A549 (cell line): ENCODE data around the gene USP46.

Source experiments
- BHLHE40 ChIP-seq: IDR thresholded peaks from 2 replicates; pipeline ENCODE4 v1.6.1; 2012; ENCODE audit warnings: low read depth, low read length, inconsistent platforms
- CTCF ChIP-seq: fragments of >200 bp; sonication (Bioruptor Twin); formaldehyde crosslinking; IDR thresholded peaks from 3 replicates; pipeline ENCODE4 v1.5.1; 2016
- POLR2A ChIP-seq: IDR thresholded peaks from 2 replicates; pipeline ENCODE4 v1.6.1; 2012; ENCODE audit warnings: mild to moderate bottlenecking, low read length
- RARB ChIP-seq: fragments of 250-450 bp; sonication (Bioruptor Pico); IDR thresholded peaks from 2 replicates; pipeline ENCODE4 v1.8.0; 2021; ENCODE audit warnings: mild to moderate bottlenecking, moderate library complexity
- RFX5 ChIP-seq: fragments of 450-650 bp; IDR thresholded peaks from 2 replicates; pipeline ENCODE4 v1.7.1; 2014; ENCODE audit warnings: antibody characterized with exemption, mild to moderate bottlenecking, moderate library complexity
- RNF2 ChIP-seq: fragments of 200-600 bp; sonication (generic); IDR thresholded peaks from 2 replicates; pipeline ENCODE4 v1.6.1; 2016; ENCODE audit warnings: low read depth, mild to moderate bottlenecking, antibody characterized with exemption, moderate library complexity, borderline replicate concordance

- TF ChIP-seq RNF2 (no peak), CTCF (no peak), RFX5 (no peak), RARB (CRISPR knock-in tag) (no peak), BHLHE40 (no peak), POLR2A (no peak)
Measured at GRCh38 chr4:52546449-52546848, 112.7 kb downstream of the USP46 start.
